Gastrocnemius medialis (tissue), 4 donors: ENCODE data around the gene ZNF586. TPM values are rescaled to one million over a fixed set of nuclear protein-coding genes. Genes with fewer than 3 reads are reported as not detected.
"Not testable (repeated sequence)": the region's sequence is repeated elsewhere in the genome, so short reads cannot be mapped to it uniquely, and the experiment has no call there.

Experiments
- ATAC-seq, 2 donors: fragments of 150-250 bp; one replicate each; pipeline ENCODE4 v1.9.1; 2016
- DNase-seq, 2 donors: peaks; one replicate each; pipeline ENCODE4 v3.0.0-alpha.2; 2019
- H3K27ac ChIP-seq, 4 donors: fragments of 200-600 bp; sonication (generic); 1 replicate in 1 of 4; 2 replicates in 3 of 4; pipeline ENCODE4 v1.5.1; 2016 to 2018; ENCODE audit warnings: mild to moderate bottlenecking in 2 of 4, moderate library complexity in 1 of 4
- H3K27me3 ChIP-seq, 3 donors: fragments of 200-600 bp; sonication (generic) in 2 of 3; 1 replicate in 1 of 3; 2 replicates in 2 of 3; pipeline versions ENCODE4 v1.5.1 to v1.6.0; 2016 to 2019; ENCODE audit warnings: mild to moderate bottlenecking in 1 of 3, moderate library complexity in 1 of 3
- H3K36me3 ChIP-seq, 2 donors: fragments of 200-600 bp; sonication (generic) in 1 of 2; one replicate each; pipeline ENCODE4 v1.5.1; 2017 to 2018
- H3K4me1 ChIP-seq, 2 donors: fragments of 200-600 bp; sonication (generic) in 1 of 2; one replicate each; pipeline ENCODE4 v1.5.1; 2016 to 2017; ENCODE audit warnings: mild to moderate bottlenecking in 2 of 2
- H3K4me3 ChIP-seq, 4 donors: fragments of 200-600 bp; sonication (generic) in 3 of 4; 1 replicate in 1 of 4; 2 replicates in 3 of 4; pipeline ENCODE4 v1.5.1; 2016 to 2019; ENCODE audit warnings: mild to moderate bottlenecking in 2 of 4
- H3K9me3 ChIP-seq, 3 donors: fragments of 200-600 bp; sonication (generic) in 2 of 3; 1 replicate in 1 of 3; 2 replicates in 2 of 3; pipeline ENCODE4 v1.5.1; 2016 to 2019
- POLR2A ChIP-seq, 2 donors: fragments of 450-650 bp; IDR thresholded peaks; one replicate each; pipeline ENCODE4 v1.6.1; 2017; ENCODE audit warnings: antibody characterized with exemption in 2 of 2, mild to moderate bottlenecking in 2 of 2, moderate library complexity in 2 of 2
- in situ Hi-C, 4 donors: fragments of 200-750 bp; cut with MboI; loops; one replicate each; pipeline versions ENCODE4 v1.15.0 to v1.8.0; 2017; ENCODE audit warnings: low sequenced_read_pairs in 4 of 4
- intact Hi-C: fragments of 100-400 bp; cut with DNase I; formaldehyde crosslinking; loops from one replicate; pipeline ENCODE4 v1.15.1; 2023; ENCODE audit warnings: low total_unique reads
- total RNA-seq, 4 donors: library from RNA; depleted of rRNA; stranded (reverse); fragments of >200 nt; gene quantifications; one replicate each; pipeline versions ENCODE4 v1.1.0 to v1.2.3, GENCODE V29; 2016
- TF ChIP-seq, protein P1 (sequence below), 5 experiments: fragments of 450-650 bp in 3 of 5; fragments of 200-600 bp in 2 of 5; sonication (generic) in 2 of 5; IDR thresholded peaks in 4 of 5; conservative IDR thresholded peaks in 1 of 5; 1 replicate in 4 of 5; 2 replicates in 1 of 5; pipeline ENCODE4 v1.5.1; 2016 to 2019; ENCODE audit warnings: antibody characterized with exemption in 5 of 5, mild to moderate bottlenecking in 3 of 5, moderate library complexity in 3 of 5

Gene ZNF586
- total RNA-seq, 4 donors from 2014 or later, result 7.6 to 13.3 (median 9.2) TPM

DNA sequence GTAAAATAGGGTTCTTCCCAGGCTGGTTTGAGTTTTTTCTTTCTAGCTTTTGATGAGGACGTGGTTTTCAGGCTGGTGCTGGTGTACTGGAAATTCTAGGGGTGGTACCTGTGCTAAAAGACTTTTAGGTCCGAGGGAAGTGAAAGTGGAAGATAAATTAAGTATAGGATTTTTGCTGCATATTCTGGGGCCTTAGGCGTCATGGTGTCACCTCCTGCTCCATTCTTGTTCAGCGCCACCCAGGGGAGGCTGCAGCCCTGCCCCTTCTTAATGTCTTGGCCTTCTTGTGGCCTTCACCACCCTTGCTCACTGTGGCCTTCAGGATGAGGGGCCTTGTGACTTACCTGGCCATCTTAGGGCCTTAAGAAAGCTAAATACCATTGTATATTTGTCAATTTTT, 32.8 kb downstream of the ZNF586 start:
- in situ Hi-C loops (no loop called here), intact Hi-C loops (no loop called here)
- DNase-seq (no peak), ATAC-seq (no peak)
- H3K27me3 ChIP-seq, result no peaks in the 10 kb centered on the region
- TF ChIP-seq, protein P1, sequence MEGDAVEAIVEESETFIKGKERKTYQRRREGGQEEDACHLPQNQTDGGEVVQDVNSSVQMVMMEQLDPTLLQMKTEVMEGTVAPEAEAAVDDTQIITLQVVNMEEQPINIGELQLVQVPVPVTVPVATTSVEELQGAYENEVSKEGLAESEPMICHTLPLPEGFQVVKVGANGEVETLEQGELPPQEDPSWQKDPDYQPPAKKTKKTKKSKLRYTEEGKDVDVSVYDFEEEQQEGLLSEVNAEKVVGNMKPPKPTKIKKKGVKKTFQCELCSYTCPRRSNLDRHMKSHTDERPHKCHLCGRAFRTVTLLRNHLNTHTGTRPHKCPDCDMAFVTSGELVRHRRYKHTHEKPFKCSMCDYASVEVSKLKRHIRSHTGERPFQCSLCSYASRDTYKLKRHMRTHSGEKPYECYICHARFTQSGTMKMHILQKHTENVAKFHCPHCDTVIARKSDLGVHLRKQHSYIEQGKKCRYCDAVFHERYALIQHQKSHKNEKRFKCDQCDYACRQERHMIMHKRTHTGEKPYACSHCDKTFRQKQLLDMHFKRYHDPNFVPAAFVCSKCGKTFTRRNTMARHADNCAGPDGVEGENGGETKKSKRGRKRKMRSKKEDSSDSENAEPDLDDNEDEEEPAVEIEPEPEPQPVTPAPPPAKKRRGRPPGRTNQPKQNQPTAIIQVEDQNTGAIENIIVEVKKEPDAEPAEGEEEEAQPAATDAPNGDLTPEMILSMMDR (IDR thresholded peaks at IDR 0.05 in 4 of 5, conservative IDR thresholded peaks at IDR 0.05 in 1 of 5), result no peak
- TF ChIP-seq POLR2A (IDR thresholded peaks at IDR 0.05), result no peak
- H3K27ac ChIP-seq, result peak overlapping the region in 1 of 4 donors; percentile 77
- no peak overlapping the region for H3K4me3 ChIP-seq
- H3K9me3 ChIP-seq, result no peaks in the 10 kb centered on the region
- H3K36me3 ChIP-seq, result peaks cover 0 to 3% of the 10 kb centered on the region in 2 donors
- H3K4me1 ChIP-seq, result peaks cover 9 to 33% of the 10 kb centered on the region in 2 donors

DNA sequence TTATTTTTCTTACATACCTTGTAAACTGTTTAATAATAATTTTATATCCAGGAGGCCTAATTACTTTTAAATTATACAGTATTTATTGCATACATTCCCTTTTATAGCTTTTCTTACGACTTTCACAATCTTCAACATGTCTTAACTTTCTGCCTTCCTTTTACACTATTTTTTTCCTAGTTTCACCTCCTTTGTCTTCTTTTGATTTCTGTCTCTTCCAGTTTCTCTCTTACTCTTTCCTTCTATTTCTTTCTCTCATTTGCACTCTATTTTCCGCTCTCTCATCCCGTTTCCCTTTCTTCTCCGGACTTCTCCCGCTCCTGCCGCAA, 33.8 kb downstream of the ZNF586 start:
- H3K36me3 ChIP-seq, result peaks cover 0 to 13% of the 10 kb centered on the region in 2 donors
- intact Hi-C loops (no loop called here), in situ Hi-C loops (no loop called here)
- DNase-seq, result no peak
- peak overlapping the region; percentile 44 to 65 (median 52) for H3K4me3 ChIP-seq
- H3K27me3 ChIP-seq, result no peaks in the 10 kb centered on the region
- no peak for ATAC-seq
- TF ChIP-seq, protein P1 (IDR thresholded peaks at IDR 0.05 in 4 of 5, conservative IDR thresholded peaks at IDR 0.05 in 1 of 5), result no peak
- TF ChIP-seq POLR2A (IDR thresholded peaks at IDR 0.05), result no peak
- peak overlapping the region; percentile 50 to 77 (median 62) for H3K27ac ChIP-seq
- peaks cover 9 to 33% of the 10 kb centered on the region in 2 donors for H3K4me1 ChIP-seq
- no peaks in the 10 kb centered on the region for H3K9me3 ChIP-seq

DNA sequence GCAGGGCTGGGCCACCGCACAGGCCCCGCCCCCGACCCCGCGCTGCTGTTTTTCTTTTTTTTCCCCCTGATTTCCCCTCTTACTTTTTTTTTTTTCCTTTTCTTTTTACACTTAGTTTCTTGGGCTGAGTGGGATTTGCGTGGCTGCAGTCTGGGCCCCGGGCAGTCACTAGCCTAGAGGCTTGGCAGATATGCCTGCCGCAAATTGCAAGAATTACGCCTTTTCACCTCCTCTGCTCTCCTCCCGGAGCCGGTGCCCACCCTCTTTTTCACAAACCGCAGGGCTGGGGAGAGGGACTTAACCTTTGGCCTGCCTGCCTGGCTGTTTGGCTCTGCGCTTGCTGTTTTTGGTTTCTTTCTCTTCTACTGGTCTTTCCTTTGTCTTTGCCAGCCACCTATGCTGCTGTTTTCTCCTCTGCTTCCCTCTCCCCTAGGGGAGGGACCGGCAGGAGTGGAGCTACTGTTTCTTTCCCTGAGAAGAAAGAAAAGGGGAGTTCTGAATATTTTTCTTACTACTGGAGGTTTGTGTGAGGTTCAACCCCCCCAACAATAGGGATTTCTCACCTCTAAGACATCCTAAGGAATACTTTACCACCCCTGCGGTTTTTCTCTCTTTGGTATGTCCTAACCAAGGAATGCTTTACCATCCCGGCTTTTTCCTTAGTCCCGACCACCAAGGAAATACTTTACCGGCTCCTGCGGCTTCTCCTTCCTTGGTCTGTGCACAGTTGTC, 34.3 kb downstream of the ZNF586 start:
- ATAC-seq, result peak; percentile 42 to 54
- in situ Hi-C loops, result no loop called here
- no peaks in the 10 kb centered on the region for H3K27me3 ChIP-seq

DNA sequence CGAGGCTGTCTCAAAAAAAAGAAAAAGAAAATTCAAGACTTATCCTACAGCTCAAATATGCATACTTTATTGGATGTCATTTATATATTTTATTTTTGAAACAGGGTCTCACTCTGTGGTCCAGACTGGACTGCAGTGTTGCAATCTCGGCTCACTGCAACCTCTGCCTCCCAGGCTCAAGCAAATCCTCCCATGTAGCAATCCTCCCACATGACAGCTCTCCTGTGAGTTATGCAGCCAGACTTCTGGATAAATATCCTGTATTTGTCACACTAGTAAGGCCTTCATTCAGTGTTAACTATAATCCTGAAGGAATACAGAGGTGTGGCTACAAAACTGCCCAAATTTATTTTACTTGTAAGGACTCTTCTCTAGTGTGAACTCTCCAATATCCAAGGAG, 38.1 kb downstream of the ZNF586 start:
- H3K4me1 ChIP-seq, result peaks cover 9 to 27% of the 10 kb centered on the region in 2 donors
- in situ Hi-C loops (no loop called here), intact Hi-C loops (no loop called here)
- ATAC-seq (peak in 1 of 2 donors; percentile 21), DNase-seq (no peak)
- no peak overlapping the region for H3K4me3 ChIP-seq
- H3K27ac ChIP-seq, result peak overlapping the region in 1 of 4 donors; percentile 15
- no peaks in the 10 kb centered on the region for H3K9me3 ChIP-seq
- H3K36me3 ChIP-seq, result peaks cover 0 to 26% of the 10 kb centered on the region in 2 donors
- TF ChIP-seq, protein P1 (IDR thresholded peaks at IDR 0.05 in 4 of 5, conservative IDR thresholded peaks at IDR 0.05 in 1 of 5), result no peak
- no peak for TF ChIP-seq POLR2A (IDR thresholded peaks at IDR 0.05)
- H3K27me3 ChIP-seq, result no peaks in the 10 kb centered on the region

More for the DNA sequence above, 34.3 kb downstream of the ZNF586 start:
- Histone ChIP-seq H3K36me3 (peaks cover 0 to 13% of the 10 kb centered on the region in 2 donors), H3K4me3 (peak overlapping the region; percentile 44 to 65 (median 52)), H3K9me3 (no peaks in the 10 kb centered on the region), H3K4me1 (peaks cover 9 to 29% of the 10 kb centered on the region in 2 donors), H3K27ac (peak overlapping the region; percentile 50 to 77 (median 62))
- TF ChIP-seq, protein P1 (IDR thresholded peaks at IDR 0.05 in 4 of 5, conservative IDR thresholded peaks at IDR 0.05 in 1 of 5), result no peak
- no peak for TF ChIP-seq POLR2A (IDR thresholded peaks at IDR 0.05)
- intact Hi-C loops, result loop anchor here (1.0 kb wide), 1 partner anchor 11 kb away; the partner anchor contains the start of gene ZNF552
- no peak for DNase-seq

DNA sequence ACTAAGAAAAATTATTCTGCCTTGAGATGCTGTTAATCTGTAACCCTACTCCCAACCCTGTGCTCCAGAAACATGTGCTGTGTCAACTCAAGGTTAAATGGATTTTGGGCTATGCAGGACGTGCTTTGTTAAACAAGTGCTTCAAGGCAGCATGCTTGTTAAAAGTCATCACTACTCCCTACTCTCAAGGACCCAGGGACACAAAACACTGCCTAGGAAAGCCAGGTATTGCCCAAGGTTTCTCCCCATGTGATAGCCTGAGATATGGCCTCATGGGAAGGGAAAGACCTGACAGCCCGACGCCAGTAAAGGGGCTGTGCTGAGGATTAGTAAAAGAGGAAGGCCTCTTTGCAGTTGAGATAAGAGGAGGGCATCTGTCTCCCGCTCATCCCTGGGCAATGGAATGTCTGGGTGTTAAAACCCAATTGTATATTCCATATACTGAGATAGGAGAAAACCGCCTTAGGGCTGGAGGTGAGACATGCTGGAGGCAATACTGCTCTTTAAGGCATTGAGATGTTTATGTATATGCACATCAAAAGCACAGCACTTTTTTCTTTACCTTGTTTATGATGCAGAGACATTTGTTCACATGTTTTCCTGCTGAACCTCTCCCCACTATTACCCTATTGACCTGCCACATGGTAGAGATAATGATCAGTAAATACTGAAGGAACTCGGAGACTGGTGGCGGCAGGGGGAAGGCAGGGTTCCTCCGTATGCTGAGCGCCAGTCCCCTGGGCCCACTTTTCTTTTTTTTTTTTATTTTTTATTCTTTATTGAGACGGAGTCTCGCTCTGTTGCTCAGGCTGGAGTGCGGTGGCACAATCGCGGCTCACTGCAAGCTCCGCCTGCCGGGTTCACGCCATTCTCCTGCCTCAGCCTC, 41.2 kb downstream of the ZNF586 start:
- DNase-seq, in situ Hi-C loops, H3K4me3 ChIP-seq, ATAC-seq, H3K27me3 ChIP-seq, H3K9me3 ChIP-seq: not testable (repeated sequence)
- H3K36me3 ChIP-seq, result peaks cover 0 to 26% of the 10 kb centered on the region in 2 donors
- H3K4me1 ChIP-seq, result peaks cover 18 to 20% of the 10 kb centered on the region in 2 donors
- intact Hi-C loops, result loop anchor here (5.0 kb wide), 1 partner anchor 63 kb away; the partner anchor contains the start of gene ZNF776
- H3K27ac ChIP-seq, result peak overlapping the region in 1 of 4 donors; percentile 18
